Stimulated activated CD4-positive, alpha-beta T cell treated with anti-CD3 and anti-CD28 coated beads, Interleukin-2, amount 100 ng/mL, for 48 hours (primary cell): Measurements from ENCODE around the gene ZFP64.
"Not testable (repeated sequence)": the region's sequence is repeated elsewhere in the genome, so short reads cannot be mapped to it uniquely, and the experiment has no call there.

Experiments used
- DNase-seq, 2 donors: peaks; one replicate each; pipeline ENCODE4 v3.0.0-alpha.2; 2020

The ZFP64 gene

GRCh38 chr20:52152921-52153320, 38.7 kb downstream of the ZFP64 start:
- no peak for DNase-seq

- DNase-seq = no peak
Observed at GRCh38 chr20:52152416-52152815, 39.2 kb downstream of the ZFP64 start.

- DNase-seq = peak; percentile 5 to 17
Observed at GRCh38 chr20:52150440-52151258, 40.9 kb downstream of the ZFP64 start.

GRCh38 chr20:52145587-52145986, 46.0 kb downstream of the ZFP64 start:
- no peak for DNase-seq

DNA sequence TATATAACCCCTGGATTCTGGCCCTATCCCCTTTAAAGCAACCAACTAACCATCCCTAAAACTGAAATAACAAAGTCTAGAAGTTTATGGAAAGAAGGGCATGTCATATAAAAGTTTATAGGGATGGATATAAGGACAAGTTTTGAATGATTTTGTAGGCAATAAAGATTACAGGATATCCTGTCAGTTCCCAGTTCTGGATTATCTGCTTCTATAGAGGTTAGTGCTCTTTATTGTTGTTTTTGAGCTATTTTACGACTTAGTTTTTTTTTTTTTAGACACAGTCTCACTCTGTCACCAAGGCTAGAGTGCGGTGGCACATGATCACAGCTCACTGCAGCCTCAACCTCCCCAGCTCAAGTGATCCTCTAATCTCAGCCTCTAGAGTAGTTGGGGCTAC, 48.3 kb downstream of the ZFP64 start:
- DNase-seq = no peak

DNA sequence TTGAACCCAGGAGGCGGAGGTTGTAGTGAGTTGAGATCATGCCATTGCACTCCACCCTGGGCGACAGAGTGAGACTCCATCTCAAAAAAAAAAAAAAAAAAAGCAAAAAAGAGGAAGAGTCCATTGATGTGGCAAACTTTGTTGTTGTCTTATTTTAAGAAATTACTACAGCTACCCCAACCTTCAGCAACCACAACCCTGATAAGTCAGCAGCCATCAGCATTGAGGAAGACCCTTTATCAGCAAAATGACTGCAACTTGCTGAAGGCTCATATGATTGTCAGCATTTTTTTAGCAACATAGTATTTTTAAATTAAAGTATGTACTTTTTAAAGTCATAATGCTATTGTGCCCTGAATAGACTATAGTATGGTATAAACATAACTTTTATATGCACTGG, 48.8 kb downstream of the ZFP64 start:
- no peak for DNase-seq

DNA sequence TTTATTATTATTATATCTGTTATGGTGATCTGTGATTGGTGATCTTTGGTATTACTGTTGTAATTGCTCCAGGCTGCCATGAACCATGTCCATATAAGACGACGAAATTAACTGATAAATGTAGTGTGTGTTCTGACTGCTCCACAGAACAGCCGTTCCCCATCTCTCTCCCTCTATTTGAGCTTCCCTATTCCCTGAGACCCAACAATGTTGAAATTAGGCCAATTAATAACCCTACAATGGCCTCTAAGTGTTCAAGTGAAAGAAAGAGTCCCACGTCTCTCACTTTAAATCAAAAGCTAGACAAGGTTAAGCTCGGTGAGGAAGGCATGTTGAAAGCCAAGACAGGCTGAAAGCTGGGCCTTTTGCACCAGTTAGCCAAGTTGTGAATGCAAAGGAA, 51.6 kb downstream of the ZFP64 start:
- no peak for DNase-seq

- DNase-seq = no peak
Observed at GRCh38 chr20:52137850-52138249, 53.7 kb downstream of the ZFP64 start.

DNA sequence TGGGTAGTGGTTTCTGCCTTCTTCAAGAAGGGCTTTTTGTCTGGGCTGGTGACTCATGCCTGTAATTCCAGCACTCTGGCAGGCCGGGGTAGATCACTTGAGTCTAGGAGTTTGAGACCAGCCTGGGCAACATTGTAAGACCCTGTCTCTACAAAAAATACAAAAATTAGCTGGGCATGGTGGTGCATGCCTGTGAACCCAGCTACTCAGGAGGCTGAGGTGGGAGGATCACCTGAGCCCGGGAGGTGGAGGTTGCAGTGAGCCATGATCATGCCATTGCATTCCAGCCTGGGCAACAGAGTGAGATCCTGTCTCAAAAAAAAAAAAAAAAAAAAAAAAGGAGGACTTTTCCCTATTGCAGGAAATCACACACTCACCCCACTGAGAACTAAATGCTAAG, 57.9 kb downstream of the ZFP64 start:
- not testable (repeated sequence) for DNase-seq

GRCh38 chr20:52132337-52132736, 59.2 kb downstream of the ZFP64 start:
- no peak for DNase-seq

- no peak for DNase-seq
Observed at GRCh38 chr20:52131048-52131643, 60.4 kb downstream of the ZFP64 start.

DNA sequence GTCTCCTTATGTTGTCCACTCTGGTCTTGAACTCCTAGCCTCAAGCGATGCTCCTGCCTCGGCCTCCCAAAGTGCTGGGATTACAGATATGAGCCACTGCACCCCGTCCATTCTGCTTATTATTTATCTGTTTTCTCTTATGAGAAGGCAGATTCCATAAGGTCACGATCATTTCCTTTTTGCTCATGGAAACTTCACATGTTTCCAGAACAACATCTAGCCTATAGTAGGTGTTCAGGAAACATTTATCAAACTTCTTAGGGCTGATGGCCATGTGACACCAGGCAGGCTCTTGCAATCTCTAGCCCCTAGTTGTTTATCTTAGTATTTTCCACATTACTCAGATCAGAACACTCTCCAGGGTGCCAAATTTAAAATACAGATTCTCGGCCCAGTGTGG, 61.2 kb downstream of the ZFP64 start:
- no peak for DNase-seq

DNA sequence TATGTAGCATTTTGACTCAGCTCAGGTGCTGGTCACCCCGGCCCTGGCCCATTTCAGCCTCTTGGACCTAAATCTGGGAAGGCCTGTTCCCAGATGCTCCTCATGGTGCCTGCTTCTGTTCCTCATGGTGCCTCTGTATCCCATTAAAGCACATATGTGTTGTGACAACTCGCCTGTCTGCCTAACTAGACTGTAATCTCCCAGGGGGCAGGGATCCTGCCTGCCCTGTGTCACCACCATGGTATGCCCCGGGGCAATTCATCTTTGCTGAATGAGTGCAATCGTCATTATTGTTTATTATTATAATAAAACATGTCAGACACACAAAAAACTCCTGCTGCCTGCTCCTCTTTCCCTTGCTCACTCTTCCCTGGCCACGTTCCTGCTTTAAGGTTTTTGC, 62.0 kb downstream of the ZFP64 start:
- no peak for DNase-seq

DNA sequence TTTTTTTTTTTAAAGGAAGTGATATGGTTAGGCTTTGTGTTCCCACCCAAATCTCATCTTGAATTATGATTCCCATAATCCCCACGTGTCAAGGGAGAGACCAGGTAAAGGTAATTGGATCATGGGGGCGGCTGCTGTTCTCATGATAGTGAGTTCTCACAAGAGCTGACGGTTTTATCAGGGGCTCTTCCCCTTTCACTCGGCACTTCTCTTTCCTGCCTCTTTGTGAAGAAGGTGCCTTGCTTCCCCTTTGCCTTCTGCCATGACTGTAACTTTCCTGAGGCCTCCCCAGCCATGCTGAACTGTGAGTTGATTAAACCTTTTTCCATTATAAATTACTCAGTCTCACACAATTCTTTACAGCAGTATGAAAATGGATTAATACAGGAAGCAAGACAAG, 64.3 kb downstream of the ZFP64 start:
- DNase-seq = no peak

- no peak for DNase-seq
Observed at GRCh38 chr20:52124821-52125220, 66.8 kb downstream of the ZFP64 start.

- no peak for DNase-seq
Observed at GRCh38 chr20:52118696-52119095, 72.9 kb downstream of the ZFP64 start.

GRCh38 chr20:52118016-52118623, 73.5 kb downstream of the ZFP64 start:
- DNase-seq = no peak

- no peak for DNase-seq
Observed at GRCh38 chr20:52110456-52110855, 81.1 kb downstream of the ZFP64 start.

GRCh38 chr20:52105442-52106422, 85.8 kb downstream of the ZFP64 start:
- peak; percentile 28 to 36 for DNase-seq

DNA sequence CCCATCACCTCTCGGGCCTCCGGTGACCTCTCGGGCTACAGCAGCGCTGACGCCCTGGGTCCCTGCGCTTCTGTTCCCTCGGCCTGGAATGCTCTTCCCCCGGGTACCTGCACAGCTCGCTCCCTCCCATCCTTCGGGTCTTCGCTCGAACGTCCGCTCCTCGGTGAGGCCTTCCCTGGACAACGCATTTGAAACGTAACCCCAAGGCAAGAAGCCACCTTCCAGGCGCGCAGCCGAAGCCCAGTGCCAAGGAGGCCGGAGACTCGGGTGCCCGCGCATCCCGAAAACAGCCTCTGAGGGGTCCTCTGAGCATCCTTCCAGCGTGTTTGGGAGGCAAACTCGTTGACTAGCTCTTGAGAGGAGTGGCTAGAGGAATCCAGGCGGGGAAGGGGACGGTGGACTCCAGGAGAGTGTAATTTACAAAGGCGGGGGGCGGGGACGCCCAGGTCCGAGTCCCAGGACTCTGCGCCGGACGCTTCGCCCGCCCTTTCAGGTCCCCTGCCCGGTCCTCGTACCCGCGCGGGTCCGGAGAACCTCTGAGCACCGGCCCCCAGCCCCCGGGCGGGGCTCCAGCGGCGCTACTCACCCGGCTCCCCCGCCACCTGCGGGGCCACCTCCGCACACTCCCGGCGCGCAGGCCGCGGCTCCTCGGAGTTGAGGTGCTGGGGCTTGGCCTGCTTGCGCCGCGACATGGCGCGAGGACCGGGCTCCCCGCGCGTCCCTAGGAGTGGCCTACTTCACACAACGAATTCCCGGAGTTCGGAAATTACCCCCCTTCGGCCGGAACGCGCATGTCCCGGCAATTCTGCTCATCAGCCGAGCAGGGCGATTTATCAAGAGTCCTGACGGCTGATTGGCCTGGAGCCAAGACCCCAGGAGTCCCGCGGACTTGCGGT, 86.8 kb downstream of the ZFP64 start:
- no peak for DNase-seq

- DNase-seq = no peak
Observed at GRCh38 chr20:52103913-52104545, 87.5 kb downstream of the ZFP64 start.
